PC-3 (cell line): ENCODE results near the gene TOLLIP.

Experiments used
- CTCF ChIP-seq: fragments of 300-600 bp; sonication (generic); conservative IDR thresholded peaks from 2 replicates; pipeline ENCODE4 v1.5.1; 2017; ENCODE audit warnings: antibody characterized with exemption, low read depth, mild to moderate bottlenecking, low read length
- EZH2 ChIP-seq: fragments of 300-600 bp; sonication (generic); IDR thresholded peaks from one replicate; pipeline ENCODE4 v1.6.1; 2017; ENCODE audit warnings: antibody characterized with exemption, mild to moderate bottlenecking, low read length; ENCODE audit not compliant: unreplicated experiment
- EZH2phosphoT487 ChIP-seq: fragments of 300-600 bp; sonication (generic); IDR thresholded peaks from 2 replicates; pipeline ENCODE4 v1.6.1; 2018; ENCODE audit warnings: mild to moderate bottlenecking, antibody characterized with exemption, low read length, borderline replicate concordance

- TF ChIP-seq CTCF (no peak), EZH2 (no peak), EZH2phosphoT487 (no peak)
Observed at GRCh38 chr11:1242289-1242688, 67.1 kb downstream of the TOLLIP start.
